GM18519 (cell line): ENCODE measurements around the gene ESR2.
"Not testable (repeated sequence)": the region's sequence is repeated elsewhere in the genome, so short reads cannot be mapped to it uniquely, and the experiment has no call there.

Experiments used
- ATAC-seq: cut with Tn5 transposase; IDR thresholded peaks from one replicate; pipeline ENCODE4 v1.9.1; 2021; ENCODE audit warnings: mild to moderate bottlenecking, moderate library complexity; ENCODE audit not compliant: unreplicated experiment, low FRiP score

Gene ESR2

GRCh38 chr14:64053694-64054669, 240.2 kb downstream of the ESR2 start:
- no peak for ATAC-seq

GRCh38 chr14:64049616-64050381, 244.4 kb downstream of the ESR2 start:
- ATAC-seq, result no peak

- ATAC-seq, result no peak
These were observed 249.1 kb downstream of the ESR2 start for GRCh38 chr14:64045091-64045490.

GRCh38 chr14:64043296-64043695, 250.9 kb downstream of the ESR2 start:
- not testable (repeated sequence) for ATAC-seq

- no peak for ATAC-seq
These were observed 254.1 kb downstream of the ESR2 start for GRCh38 chr14:64040044-64040443.

- ATAC-seq, result no peak
These were observed 255.2 kb downstream of the ESR2 start for GRCh38 chr14:64038841-64039542.

- ATAC-seq, result not testable (repeated sequence)
These were observed 256.1 kb downstream of the ESR2 start for GRCh38 chr14:64037869-64038745.

- ATAC-seq, result no peak
These were observed 259.0 kb downstream of the ESR2 start for GRCh38 chr14:64035143-64035542.
